ENCODE results near the gene SHH. TPM values are rescaled to one million over a fixed set of nuclear protein-coding genes. Genes with fewer than 3 reads are reported as not detected.

Gene SHH
- total RNA-seq, 1 experiment from 2014 or later: 0.26 TPM

GRCh38 chr7:155852426-155853301 is 40.4 kb upstream of the SHH start:
- Mint-ChIP-seq H3K27me3 (ENCODE audit: low read depth) (no peaks in the 10 kb centered on the region), H3K4me1 (no peaks in the 10 kb centered on the region), H3K27ac (no peak overlapping the region), H3K9me3 (peaks cover 23% of the 10 kb centered on the region), H3K36me3 (no peaks in the 10 kb centered on the region; the same call in 1 of the 2 replicates), H3K4me3 (no peak overlapping the region)
- DNase-seq (ENCODE audit: low spot score) (no peak), ATAC-seq (no peak)
- POLR2A ChIA-PET: no interaction called here
- TF ChIP-seq, protein P1, sequence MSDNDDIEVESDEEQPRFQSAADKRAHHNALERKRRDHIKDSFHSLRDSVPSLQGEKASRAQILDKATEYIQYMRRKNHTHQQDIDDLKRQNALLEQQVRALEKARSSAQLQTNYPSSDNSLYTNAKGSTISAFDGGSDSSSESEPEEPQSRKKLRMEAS (CRISPR knock-in tag; IDR thresholded peaks at IDR 0.05): no peak
- TF ChIP-seq TCF7 (CRISPR knock-in tag; IDR thresholded peaks at IDR 0.05; ENCODE audit: low read depth): no peak
- TF ChIP-seq IRF1 (CRISPR knock-in tag; IDR thresholded peaks at IDR 0.05): no peak
- TF ChIP-seq, protein P2, sequence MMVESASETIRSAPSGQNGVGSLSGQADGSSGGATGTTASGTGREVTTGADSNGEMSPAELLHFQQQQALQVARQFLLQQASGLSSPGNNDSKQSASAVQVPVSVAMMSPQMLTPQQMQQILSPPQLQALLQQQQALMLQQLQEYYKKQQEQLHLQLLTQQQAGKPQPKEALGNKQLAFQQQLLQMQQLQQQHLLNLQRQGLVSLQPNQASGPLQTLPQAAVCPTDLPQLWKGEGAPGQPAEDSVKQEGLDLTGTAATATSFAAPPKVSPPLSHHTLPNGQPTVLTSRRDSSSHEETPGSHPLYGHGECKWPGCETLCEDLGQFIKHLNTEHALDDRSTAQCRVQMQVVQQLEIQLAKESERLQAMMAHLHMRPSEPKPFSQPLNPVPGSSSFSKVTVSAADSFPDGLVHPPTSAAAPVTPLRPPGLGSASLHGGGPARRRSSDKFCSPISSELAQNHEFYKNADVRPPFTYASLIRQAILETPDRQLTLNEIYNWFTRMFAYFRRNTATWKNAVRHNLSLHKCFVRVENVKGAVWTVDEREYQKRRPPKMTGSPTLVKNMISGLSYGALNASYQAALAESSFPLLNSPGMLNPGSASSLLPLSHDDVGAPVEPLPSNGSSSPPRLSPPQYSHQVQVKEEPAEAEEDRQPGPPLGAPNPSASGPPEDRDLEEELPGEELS (CRISPR knock-in tag; IDR thresholded peaks at IDR 0.05): no peak
- no peak for TF ChIP-seq JUN (CRISPR knock-in tag; IDR thresholded peaks at IDR 0.05)
- no peak for TF ChIP-seq GABPB1 (CRISPR knock-in tag; IDR thresholded peaks at IDR 0.05)
- no peak for TF ChIP-seq USF1 (CRISPR knock-in tag; IDR thresholded peaks at IDR 0.05)
- no peak for TF ChIP-seq NFYB (CRISPR knock-in tag; conservative IDR thresholded peaks at IDR 0.05; ENCODE audit: low read depth)
- TF ChIP-seq, protein P3, sequence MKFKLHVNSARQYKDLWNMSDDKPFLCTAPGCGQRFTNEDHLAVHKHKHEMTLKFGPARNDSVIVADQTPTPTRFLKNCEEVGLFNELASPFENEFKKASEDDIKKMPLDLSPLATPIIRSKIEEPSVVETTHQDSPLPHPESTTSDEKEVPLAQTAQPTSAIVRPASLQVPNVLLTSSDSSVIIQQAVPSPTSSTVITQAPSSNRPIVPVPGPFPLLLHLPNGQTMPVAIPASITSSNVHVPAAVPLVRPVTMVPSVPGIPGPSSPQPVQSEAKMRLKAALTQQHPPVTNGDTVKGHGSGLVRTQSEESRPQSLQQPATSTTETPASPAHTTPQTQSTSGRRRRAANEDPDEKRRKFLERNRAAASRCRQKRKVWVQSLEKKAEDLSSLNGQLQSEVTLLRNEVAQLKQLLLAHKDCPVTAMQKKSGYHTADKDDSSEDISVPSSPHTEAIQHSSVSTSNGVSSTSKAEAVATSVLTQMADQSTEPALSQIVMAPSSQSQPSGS (CRISPR knock-in tag; IDR thresholded peaks at IDR 0.05; ENCODE audit: borderline replicate concordance, low read depth): no peak
- TF ChIP-seq, protein P4, sequence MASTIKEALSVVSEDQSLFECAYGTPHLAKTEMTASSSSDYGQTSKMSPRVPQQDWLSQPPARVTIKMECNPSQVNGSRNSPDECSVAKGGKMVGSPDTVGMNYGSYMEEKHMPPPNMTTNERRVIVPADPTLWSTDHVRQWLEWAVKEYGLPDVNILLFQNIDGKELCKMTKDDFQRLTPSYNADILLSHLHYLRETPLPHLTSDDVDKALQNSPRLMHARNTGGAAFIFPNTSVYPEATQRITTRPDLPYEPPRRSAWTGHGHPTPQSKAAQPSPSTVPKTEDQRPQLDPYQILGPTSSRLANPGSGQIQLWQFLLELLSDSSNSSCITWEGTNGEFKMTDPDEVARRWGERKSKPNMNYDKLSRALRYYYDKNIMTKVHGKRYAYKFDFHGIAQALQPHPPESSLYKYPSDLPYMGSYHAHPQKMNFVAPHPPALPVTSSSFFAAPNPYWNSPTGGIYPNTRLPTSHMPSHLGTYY (CRISPR knock-in tag; IDR thresholded peaks at IDR 0.05): no peak
- TF ChIP-seq ARID4B (CRISPR knock-in tag; IDR thresholded peaks at IDR 0.05; ENCODE audit: borderline replicate concordance): no peak
- no peak for TF ChIP-seq ZNF317 (CRISPR knock-in tag; IDR thresholded peaks at IDR 0.05; ENCODE audit: borderline replicate concordance, low read depth)
- TF ChIP-seq AFF4 (CRISPR knock-in tag; IDR thresholded peaks at IDR 0.05; ENCODE audit: borderline replicate concordance): no peak
- CTCF ChIA-PET: no interaction called here

Data from WTC11 (cell line).